Measurements from ENCODE around the gene NOD2.

- TF ChIP-seq CTCF (IDR thresholded peaks at IDR 0.05 in 2 of 3, conservative IDR thresholded peaks at IDR 0.05 in 1 of 3; ENCODE audit: borderline replicate concordance in 1 of 3, insufficient read depth in 1 of 3, low read depth in 2 of 3, low read length in 2 of 3) (no peak), EZH2 (IDR thresholded peaks at IDR 0.05) (no peak), SP1 (IDR thresholded peaks at IDR 0.05; ENCODE audit: low read depth) (no peak), ZFX (IDR thresholded peaks at IDR 0.05) (no peak), POLR2A (IDR thresholded peaks at IDR 0.05; ENCODE audit: borderline replicate concordance, extremely low read depth, insufficient read depth, insufficient read length) (no peak), ELF1 (IDR thresholded peaks at IDR 0.05; ENCODE audit: borderline replicate concordance, low read depth) (no peak), ZBTB33 (IDR thresholded peaks at IDR 0.05; ENCODE audit: extremely low read depth, insufficient replicate concordance, low read length) (no peak), SRF (IDR thresholded peaks at IDR 0.05; ENCODE audit: low read depth) (no peak), ZNF274 (IDR thresholded peaks at IDR 0.05; ENCODE audit: low read depth, low read length) (no peak), JUND (IDR thresholded peaks at IDR 0.05) (no peak)
Observed at GRCh38 chr16:50679676-50680555, 13.5 kb upstream of the NOD2 start.
